GM13977 (cell line): ENCODE results near the gene UQCR11.

Experiments
- DNase-seq: peaks from one replicate; pipeline ENCODE4 v3.0.0; 2012; ENCODE audit warnings: low spot score
- in situ Hi-C: fragments of 300-500 bp; cut with MboI; formaldehyde crosslinking; loops from one replicate; pipeline ENCODE4 v1.12.0; 2022; ENCODE audit warnings: low sequenced_read_pairs, low pct_unique_long_range_greater_than_20kb, mixed read lengths, inconsistent platforms; ENCODE audit not compliant: unreplicated experiment
- TF ChIP-seq, protein P1 (sequence below): IDR thresholded peaks from 2 replicates; pipeline ENCODE4 v1.5.1; 2012; ENCODE audit warnings: mild to moderate bottlenecking, control low read depth; ENCODE audit not compliant: insufficient read depth; ENCODE audit errors: extremely low read depth, missing control alignments

UQCR11 gene

DNA sequence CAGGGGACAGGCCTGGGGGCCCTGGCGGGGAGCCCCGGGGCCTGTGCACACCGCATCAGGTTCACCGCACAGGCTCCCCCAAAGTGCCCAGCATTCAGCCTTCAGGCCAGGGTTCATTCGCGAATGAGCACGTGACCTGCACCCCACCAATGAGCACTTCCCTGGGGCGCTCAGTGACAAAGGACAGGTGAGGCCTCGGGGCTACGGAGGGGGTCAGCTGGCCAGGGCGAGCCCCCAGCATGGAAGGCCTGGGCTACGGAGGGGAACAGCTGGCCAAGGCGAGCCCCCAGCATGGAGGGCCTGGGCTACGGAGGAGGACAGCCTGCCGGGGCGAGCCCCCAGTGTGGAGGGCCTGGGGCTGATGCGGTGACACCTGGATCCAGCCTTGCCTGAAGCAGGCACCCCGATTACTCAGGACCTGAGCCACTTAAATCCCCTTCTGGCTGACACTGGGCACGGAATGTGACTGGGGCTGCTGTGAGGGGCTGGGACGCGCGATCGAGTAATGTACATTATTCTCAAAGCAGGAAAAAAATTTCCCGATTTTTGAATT lies 24.1 kb upstream of the UQCR11 start:
- in situ Hi-C loops: no loop called here
- DNase-seq: no peak
- TF ChIP-seq, protein P1, sequence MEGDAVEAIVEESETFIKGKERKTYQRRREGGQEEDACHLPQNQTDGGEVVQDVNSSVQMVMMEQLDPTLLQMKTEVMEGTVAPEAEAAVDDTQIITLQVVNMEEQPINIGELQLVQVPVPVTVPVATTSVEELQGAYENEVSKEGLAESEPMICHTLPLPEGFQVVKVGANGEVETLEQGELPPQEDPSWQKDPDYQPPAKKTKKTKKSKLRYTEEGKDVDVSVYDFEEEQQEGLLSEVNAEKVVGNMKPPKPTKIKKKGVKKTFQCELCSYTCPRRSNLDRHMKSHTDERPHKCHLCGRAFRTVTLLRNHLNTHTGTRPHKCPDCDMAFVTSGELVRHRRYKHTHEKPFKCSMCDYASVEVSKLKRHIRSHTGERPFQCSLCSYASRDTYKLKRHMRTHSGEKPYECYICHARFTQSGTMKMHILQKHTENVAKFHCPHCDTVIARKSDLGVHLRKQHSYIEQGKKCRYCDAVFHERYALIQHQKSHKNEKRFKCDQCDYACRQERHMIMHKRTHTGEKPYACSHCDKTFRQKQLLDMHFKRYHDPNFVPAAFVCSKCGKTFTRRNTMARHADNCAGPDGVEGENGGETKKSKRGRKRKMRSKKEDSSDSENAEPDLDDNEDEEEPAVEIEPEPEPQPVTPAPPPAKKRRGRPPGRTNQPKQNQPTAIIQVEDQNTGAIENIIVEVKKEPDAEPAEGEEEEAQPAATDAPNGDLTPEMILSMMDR: no peak

DNA sequence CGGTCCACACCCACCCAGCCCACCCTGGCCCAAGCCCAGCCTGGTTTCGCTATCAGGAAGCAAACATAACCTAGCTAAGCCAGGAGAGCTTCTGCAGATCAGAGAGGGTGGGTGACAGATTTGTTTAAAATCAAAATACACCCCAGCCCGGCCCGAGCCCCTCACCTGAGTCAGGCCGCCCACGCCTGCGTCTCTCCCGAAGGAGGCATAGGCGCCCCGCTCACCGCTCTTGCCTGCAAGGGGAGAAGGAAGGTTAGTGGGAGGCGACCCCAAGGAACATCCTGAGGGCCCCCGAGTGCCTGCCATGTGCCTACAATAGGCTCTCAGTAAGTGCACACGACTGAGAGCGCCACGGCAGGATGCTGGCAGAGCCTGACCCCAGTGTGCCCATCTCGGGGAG lies 21.9 kb upstream of the UQCR11 start:
- DNase-seq: no peak
- in situ Hi-C loops: no loop called here
- TF ChIP-seq, protein P1: no peak

DNA sequence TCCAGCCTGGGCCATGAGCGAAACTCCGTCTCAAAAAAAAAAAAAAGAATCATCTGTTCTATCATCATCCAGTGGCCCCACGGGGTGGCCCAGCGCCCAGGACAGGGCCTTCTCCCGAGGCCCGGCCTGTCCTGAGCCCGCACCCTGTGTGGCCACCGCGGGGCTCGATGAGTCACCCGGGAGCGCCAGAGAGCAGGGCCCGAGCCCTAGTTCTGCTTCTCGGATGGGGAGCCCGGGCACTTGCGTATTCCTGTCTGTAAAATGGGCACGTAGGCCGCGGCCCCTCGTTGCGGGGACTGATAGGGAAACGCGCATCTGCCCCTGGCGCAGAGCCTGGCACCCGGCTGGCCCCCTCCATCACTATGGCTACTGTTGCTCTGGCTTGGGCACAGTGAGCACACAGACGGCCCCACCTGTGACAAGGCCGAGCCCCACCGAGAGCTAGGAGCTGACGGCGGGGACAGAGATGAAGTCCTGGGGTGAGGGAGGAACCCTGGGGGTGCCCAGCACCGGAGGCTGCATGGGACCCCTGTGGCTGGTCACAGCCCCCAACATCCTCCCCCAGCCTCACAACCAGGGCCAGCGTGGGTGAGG lies 21.3 kb upstream of the UQCR11 start:
- DNase-seq: no peak
- in situ Hi-C loops: no loop called here
- TF ChIP-seq, protein P1: no peak

DNA sequence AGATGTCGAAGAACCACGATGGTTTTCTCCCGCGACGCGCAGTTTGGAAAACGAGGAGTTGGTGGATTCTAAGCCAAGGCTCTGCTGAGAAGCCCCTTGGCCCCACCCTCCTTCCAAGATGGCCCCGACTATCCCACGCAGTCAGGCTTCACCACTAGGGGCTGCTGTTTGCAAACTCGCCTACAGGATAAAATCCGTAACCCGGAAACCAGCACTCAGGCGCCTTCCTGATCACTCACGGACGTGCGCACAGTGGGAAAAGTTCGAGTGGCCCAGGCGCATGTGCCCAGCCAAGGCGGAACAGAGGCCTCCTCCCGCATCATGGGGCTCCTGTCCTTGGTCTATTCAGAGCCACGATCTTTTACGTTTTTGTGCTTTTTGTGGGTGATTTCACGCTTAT lies 19.2 kb upstream of the UQCR11 start:
- no peak for DNase-seq
- TF ChIP-seq, protein P1: peak; percentile 78
- in situ Hi-C loops: no loop called here

DNA sequence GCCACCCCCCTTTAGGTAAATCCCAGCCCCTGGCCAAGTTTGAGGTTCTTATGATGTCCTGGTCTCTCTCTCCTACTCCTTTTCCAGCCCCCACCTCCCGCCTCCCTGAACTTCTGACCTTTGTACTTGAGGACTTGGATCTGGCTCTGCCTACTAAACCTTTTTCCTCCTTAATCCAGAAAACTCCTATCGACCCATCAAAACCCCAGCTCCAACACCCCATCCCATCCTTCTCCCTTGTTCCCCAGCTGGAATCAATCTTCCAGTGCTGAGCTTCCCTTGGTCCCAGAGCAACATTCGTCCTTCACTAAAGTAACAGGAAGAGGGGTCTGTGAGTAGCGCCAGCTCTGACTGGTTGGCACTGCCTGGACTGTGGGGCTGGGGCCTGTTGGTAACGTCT lies 17.3 kb upstream of the UQCR11 start:
- TF ChIP-seq, protein P1: no peak
- in situ Hi-C loops: no loop called here

DNA sequence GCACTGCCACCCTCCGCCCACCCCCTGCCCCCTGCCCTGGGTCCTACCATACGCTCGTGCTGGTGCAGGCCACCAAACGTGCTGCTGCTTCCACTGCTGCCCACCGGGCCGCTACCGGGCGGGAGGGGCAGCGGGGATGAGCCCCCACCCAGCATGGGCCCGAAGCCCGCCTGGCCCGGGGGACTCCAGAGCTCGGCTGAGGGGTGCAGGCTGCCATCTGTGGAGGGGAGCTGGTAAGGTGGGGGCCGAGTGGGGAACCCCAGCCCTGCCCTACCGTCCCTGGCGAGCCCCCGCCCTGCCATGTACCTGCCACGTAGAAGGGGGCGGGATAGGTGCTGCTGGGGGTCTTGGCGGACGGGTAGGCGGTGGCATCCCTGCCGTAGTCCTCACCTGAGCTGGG lies 16.7 kb upstream of the UQCR11 start:
- DNase-seq: no peak
- TF ChIP-seq, protein P1: no peak

More for the DNA sequence above, 17.3 kb upstream of the UQCR11 start:
- DNase-seq: no peak

More for the DNA sequence above, 16.7 kb upstream of the UQCR11 start:
- in situ Hi-C loops: no loop called here
